GM10266 (cell line): ENCODE data around the gene COL13A1.

Source experiments
- DNase-seq: peaks from one replicate; pipeline ENCODE4 v3.0.0; 2012; ENCODE audit errors: extremely low spot score
- TF ChIP-seq, protein P1 (sequence below): IDR thresholded peaks from 2 replicates; pipeline ENCODE4 v1.5.1; 2012; ENCODE audit warnings: mild to moderate bottlenecking, low read depth; ENCODE audit not compliant: control insufficient read depth, insufficient read depth; ENCODE audit errors: missing control alignments

Gene COL13A1

DNA sequence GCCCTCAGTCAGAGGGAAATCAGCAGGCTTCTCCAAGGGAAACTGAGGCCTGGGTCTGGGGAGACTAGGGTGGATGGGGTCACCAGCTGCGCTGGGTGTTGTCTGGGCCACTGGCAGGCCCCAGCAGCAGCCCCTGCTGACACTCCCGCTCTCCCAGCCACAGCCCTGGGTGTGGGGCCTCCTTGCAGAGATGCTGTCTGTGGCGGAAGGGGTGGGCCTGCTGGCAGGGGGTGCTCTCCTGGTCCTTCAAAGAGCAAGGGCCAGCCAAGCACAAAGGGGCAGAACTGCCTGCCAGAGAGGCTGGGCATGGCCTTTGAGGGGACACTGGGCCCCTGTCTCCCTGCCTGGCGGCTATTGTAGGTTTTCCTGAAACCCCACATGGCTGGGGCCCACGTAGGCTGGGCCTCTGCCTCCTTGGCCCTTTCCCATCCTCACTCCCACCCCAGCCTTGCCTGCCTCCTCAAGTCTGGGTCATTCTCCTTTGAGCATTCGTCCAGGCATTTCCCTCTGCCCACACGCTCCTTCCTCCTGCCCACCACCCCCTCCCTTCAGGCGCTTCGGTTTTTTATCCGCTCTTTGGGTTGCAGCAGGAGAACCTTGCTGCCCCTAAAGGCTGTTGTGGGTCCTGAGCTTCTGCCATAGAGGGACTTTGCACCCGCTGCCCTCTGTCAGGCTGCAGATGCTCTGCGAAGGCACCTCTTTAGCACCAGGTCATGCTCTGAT is 9.1 kb downstream of the COL13A1 start:
- DNase-seq: no peak
- TF ChIP-seq, protein P1, sequence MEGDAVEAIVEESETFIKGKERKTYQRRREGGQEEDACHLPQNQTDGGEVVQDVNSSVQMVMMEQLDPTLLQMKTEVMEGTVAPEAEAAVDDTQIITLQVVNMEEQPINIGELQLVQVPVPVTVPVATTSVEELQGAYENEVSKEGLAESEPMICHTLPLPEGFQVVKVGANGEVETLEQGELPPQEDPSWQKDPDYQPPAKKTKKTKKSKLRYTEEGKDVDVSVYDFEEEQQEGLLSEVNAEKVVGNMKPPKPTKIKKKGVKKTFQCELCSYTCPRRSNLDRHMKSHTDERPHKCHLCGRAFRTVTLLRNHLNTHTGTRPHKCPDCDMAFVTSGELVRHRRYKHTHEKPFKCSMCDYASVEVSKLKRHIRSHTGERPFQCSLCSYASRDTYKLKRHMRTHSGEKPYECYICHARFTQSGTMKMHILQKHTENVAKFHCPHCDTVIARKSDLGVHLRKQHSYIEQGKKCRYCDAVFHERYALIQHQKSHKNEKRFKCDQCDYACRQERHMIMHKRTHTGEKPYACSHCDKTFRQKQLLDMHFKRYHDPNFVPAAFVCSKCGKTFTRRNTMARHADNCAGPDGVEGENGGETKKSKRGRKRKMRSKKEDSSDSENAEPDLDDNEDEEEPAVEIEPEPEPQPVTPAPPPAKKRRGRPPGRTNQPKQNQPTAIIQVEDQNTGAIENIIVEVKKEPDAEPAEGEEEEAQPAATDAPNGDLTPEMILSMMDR: no peak

DNA sequence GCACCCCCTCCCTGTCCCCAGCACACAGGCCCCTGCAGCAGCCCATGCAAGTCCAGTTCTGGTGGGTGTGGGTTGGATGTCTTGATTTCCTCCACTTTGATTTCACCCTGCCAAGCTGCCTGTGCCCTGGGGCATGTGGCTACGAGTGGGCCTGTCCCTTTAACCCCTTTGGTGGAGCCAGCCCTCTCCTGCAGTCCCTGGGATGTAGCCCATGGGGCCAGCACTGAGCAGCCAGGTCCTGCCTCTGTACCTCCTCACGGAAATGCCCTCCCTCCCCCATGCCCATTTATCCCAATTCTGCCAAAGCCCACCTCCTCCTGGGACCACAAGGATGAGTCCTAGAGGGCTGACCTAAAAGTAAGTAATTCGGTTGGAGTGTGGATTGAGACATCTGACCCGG is 11.9 kb downstream of the COL13A1 start:
- TF ChIP-seq, protein P1: no peak
- no peak for DNase-seq

DNA sequence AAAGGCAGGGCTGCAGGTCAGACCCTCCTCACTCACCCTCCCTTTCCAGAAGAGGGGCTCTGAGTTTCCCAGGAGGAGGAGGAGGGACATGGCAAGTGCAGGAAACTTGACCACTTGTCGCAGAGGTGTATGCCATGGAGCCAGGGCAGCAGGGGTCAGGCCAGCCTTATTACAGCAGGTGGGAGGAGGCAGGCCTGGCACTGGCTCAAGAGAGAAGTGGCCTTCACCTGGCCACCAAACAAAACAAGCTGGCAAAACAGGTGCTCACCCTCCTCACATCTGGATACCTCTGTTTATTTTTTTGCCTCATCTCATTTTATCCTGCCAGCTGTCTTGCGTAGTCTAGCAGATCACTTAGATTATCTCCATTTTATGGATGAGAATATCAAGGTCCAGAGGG is 12.5 kb downstream of the COL13A1 start:
- TF ChIP-seq, protein P1: no peak
- no peak for DNase-seq

DNA sequence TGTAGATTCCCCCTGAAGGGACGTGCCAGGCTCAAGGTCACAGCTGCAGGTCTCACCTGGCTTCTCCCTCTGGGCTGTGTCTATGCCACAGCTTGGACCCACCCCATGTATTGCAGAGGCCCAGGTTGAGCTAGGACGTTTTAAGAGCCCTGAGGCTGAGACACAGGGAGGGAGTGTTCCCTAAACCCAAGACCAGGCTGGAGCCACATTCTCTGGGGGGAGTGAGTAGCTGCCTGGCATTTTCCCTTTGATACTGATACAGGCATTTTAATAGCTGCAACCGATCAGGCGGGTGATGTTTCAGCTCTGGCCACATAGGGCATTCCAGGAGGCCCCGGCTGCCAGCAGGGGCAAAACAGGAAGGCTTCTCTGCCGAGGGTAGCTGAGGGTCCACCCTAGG is 13.4 kb downstream of the COL13A1 start:
- DNase-seq: no peak

DNA sequence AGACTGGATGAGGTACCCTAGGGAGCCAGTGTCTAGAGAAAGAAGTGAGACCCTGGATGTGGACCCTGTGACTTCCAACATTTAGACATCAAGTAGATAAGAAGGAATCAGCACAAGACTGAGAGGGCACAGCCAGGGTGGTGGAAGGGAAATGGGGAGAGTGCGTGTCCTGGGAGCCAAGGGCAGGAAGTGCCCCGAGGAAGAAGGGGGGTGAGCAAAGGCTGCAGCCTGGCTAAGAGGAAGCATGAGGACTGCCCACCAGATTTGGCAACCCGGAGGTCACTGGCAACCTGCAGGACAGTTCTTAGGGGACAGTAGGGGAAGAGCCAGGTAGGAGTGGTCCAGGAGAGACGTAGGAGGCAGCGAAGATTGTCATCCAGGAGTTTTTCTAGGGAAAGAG is 14.8 kb downstream of the COL13A1 start:
- TF ChIP-seq, protein P1: no peak
- no peak for DNase-seq

More for the DNA sequence above, 13.4 kb downstream of the COL13A1 start:
- TF ChIP-seq, protein P1: no peak

DNA sequence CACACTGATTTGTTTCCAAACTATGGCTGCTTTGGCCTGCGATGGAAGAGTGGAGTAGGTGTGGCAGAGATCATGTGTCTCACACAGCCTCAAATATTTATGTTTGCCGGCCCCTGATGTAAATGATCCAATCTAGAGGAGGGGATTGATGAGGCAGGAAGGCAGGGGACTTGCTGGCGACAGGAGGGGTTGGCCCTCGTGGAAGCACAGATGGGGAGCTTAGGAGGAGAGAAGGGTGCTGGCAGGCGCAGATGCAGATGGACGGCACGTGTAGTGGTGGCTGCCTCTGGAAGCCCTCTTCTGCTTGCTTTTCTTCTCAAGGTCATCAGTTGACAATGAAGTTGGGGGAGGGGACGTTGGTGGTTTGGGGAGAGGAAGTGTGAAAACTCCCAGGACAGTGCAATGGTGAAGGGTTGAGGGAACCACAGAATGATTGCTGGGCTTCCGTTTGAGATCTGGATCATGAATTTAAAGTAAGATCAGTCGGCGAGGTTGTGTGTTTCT is 15.4 kb downstream of the COL13A1 start:
- DNase-seq: no peak
- TF ChIP-seq, protein P1: no peak

DNA sequence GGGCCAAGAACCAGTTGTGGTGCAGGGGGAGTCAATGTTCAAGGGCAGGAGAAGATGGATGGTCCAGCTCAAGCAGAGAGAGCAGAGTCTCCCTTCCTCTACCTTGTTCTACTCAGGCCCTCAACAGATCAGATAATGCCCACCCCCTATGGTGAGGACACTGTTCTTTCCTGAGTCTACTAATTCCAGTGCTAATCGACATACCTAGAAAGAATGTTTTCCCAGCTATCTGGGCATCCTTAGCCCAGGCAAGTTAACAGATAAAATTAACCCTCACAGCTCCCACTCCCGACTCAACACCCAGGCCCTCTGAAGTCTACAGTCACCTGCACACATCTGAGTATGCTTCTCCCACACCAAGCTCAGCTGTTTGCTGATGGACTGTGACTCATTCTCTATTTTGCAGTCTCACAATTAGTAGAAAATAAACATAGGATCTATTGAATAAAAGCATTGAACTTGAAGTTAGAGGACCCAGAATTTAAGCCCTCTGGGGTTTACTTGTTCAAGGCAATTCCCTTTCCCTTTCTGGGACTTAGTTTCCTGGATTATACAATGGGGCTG is 17.1 kb downstream of the COL13A1 start:
- no peak for DNase-seq
- TF ChIP-seq, protein P1: no peak
